Endothelial cell (in vitro differentiated cells): ENCODE results near the gene TMEM183A. TPM values are rescaled to one million over a fixed set of nuclear protein-coding genes. Genes with fewer than 3 reads are reported as not detected.

Experiments used
- DNase-seq: peaks from one replicate; pipeline ENCODE4 v3.0.0; 2021; ENCODE audit warnings: low spot score
- H3K27ac Mint-ChIP-seq: one replicate; pipeline ENCODE4 v1.8.0; 2021; ENCODE audit warnings: mixed read lengths, inconsistent platforms; ENCODE audit not compliant: unreplicated experiment
- H3K27me3 Mint-ChIP-seq: one replicate; pipeline ENCODE4 v1.8.0; 2021; ENCODE audit warnings: mild to moderate bottlenecking, moderate library complexity, mixed read lengths, inconsistent platforms; ENCODE audit not compliant: unreplicated experiment
- H3K36me3 Mint-ChIP-seq: one replicate; pipeline ENCODE4 v1.8.0; 2021; ENCODE audit warnings: mild to moderate bottlenecking, low read depth, mixed read lengths, inconsistent platforms; ENCODE audit not compliant: unreplicated experiment
- H3K4me1 Mint-ChIP-seq: one replicate; pipeline ENCODE4 v1.8.0; 2021; ENCODE audit warnings: mild to moderate bottlenecking, mixed read lengths, inconsistent platforms; ENCODE audit not compliant: unreplicated experiment
- H3K4me3 Mint-ChIP-seq: one replicate; pipeline ENCODE4 v1.8.0; 2021; ENCODE audit warnings: mild to moderate bottlenecking, mixed read lengths, inconsistent platforms; ENCODE audit not compliant: unreplicated experiment
- H3K9me3 Mint-ChIP-seq: one replicate; pipeline ENCODE4 v1.8.0; 2021; ENCODE audit warnings: mixed read lengths, inconsistent platforms; ENCODE audit not compliant: unreplicated experiment
- CTCF ChIP-seq: fragments of 200-600 bp; sonication (generic); IDR thresholded peaks from one replicate; pipeline ENCODE4 v1.5.0; 2021; ENCODE audit warnings: antibody characterized with exemption; ENCODE audit not compliant: unreplicated experiment
- total RNA-seq: library from RNA; stranded (reverse); fragmentation: NEBNext Ultra II Directional; extraction: Animal tissue kit (Norgen Biotek cat#: 25700); gene quantifications from one replicate; pipeline ENCODE4 v1.2.1, GENCODE V29; 2021; ENCODE audit not compliant: unreplicated experiment

Gene TMEM183A
- total RNA-seq, 1 donor from 2014 or later: 65.5 TPM

- Mint-ChIP-seq H3K36me3 (peaks cover 4% of the 10 kb centered on the region), H3K9me3 (no peaks in the 10 kb centered on the region), H3K4me3 (no peak overlapping the region), H3K27ac (no peak overlapping the region), H3K4me1 (peaks cover 9% of the 10 kb centered on the region), H3K27me3 (peaks cover 3% of the 10 kb centered on the region)
- no peak for DNase-seq
- TF ChIP-seq CTCF: no peak
Observed at GRCh38 chr1:203056012-203056411, 48.8 kb downstream of the TMEM183A start.

DNA sequence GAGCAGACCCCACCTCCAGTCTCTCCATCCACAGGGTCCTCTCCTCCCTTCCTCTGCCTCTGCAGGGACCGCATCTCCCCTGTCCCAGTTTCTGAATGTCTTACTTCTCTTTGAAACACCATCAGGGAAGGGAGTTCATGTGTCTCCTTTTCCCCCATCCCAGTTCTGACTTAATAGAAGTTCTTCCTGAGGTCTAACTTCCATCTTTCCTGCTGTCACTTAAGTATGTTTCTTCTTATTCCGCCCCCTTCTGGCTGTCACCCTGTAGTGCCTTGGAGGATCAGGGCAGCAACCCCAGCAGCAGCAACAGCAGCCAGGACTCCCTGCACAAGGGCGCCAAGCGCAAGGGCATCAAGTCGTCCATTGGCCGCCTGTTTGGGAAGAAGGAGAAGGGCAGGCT lies 49.3 kb downstream of the TMEM183A start:
- Mint-ChIP-seq H3K27ac (no peak overlapping the region), H3K4me3 (no peak overlapping the region), H3K9me3 (no peaks in the 10 kb centered on the region), H3K36me3 (peaks cover 4% of the 10 kb centered on the region), H3K4me1 (peaks cover 9% of the 10 kb centered on the region), H3K27me3 (peaks cover 2% of the 10 kb centered on the region)
- TF ChIP-seq CTCF: peak; percentile 32
- no peak for DNase-seq

GRCh38 chr1:203057911-203058675 lies 50.9 kb downstream of the TMEM183A start:
- Mint-ChIP-seq H3K9me3 (no peaks in the 10 kb centered on the region), H3K27ac (no peak overlapping the region), H3K27me3 (no peaks in the 10 kb centered on the region), H3K4me3 (no peak overlapping the region), H3K36me3 (peaks cover 4% of the 10 kb centered on the region), H3K4me1 (peaks cover 11% of the 10 kb centered on the region)
- TF ChIP-seq CTCF: no peak
- no peak for DNase-seq

DNA sequence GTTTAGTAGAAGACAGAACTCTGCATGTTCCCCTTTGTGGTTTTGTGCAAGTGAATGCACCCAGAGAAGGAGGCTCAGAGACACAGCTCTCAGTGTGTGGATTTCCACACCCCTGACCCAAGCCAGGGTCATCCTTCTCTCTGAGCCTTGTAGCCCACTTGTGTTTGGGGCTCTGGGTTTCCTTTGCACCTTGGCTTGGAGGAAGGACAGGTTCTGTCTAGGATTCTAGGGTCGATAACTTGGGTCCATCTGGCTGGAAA lies 51.4 kb downstream of the TMEM183A start:
- no peak for DNase-seq
- H3K27me3 Mint-ChIP-seq: no peaks in the 10 kb centered on the region
- peaks cover 15% of the 10 kb centered on the region for H3K4me1 Mint-ChIP-seq
- H3K9me3 Mint-ChIP-seq: no peaks in the 10 kb centered on the region
- peaks cover 4% of the 10 kb centered on the region for H3K36me3 Mint-ChIP-seq
- H3K27ac Mint-ChIP-seq: no peak overlapping the region
- no peak overlapping the region for H3K4me3 Mint-ChIP-seq
- no peak for TF ChIP-seq CTCF

GRCh38 chr1:203059485-203059884 lies 52.3 kb downstream of the TMEM183A start:
- no peaks in the 10 kb centered on the region for H3K27me3 Mint-ChIP-seq
- H3K27ac Mint-ChIP-seq: no peak overlapping the region
- H3K9me3 Mint-ChIP-seq: no peaks in the 10 kb centered on the region
- DNase-seq: no peak
- no peak overlapping the region for H3K4me3 Mint-ChIP-seq
- no peak for TF ChIP-seq CTCF
- peaks cover 4% of the 10 kb centered on the region for H3K36me3 Mint-ChIP-seq
- peaks cover 15% of the 10 kb centered on the region for H3K4me1 Mint-ChIP-seq
